ENCODE results near the gene CNTD1.

DNA sequence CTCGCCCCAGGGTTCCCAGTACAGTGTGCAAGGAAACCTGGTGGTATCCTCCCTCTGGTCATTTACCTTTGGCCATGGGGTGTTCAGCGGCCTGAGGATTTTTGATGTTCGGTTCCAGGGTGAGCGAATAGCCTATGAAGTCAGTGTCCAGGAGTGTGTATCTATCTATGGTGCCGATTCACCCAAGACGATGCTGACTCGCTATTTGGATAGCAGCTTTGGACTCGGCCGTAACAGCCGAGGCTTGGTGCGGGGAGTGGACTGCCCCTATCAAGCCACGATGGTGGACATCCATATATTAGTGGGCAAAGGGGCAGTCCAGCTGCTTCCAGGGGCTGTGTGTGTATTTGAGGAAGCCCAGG, 46.9 kb downstream of the CNTD1 start:
- TF ChIP-seq ZNF317 (CRISPR knock-in tag; IDR thresholded peaks at IDR 0.05; ENCODE audit: borderline replicate concordance, low read depth) = no peak
- TF ChIP-seq, protein P1, sequence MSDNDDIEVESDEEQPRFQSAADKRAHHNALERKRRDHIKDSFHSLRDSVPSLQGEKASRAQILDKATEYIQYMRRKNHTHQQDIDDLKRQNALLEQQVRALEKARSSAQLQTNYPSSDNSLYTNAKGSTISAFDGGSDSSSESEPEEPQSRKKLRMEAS (CRISPR knock-in tag; IDR thresholded peaks at IDR 0.05) = no peak
- TF ChIP-seq, protein P2, sequence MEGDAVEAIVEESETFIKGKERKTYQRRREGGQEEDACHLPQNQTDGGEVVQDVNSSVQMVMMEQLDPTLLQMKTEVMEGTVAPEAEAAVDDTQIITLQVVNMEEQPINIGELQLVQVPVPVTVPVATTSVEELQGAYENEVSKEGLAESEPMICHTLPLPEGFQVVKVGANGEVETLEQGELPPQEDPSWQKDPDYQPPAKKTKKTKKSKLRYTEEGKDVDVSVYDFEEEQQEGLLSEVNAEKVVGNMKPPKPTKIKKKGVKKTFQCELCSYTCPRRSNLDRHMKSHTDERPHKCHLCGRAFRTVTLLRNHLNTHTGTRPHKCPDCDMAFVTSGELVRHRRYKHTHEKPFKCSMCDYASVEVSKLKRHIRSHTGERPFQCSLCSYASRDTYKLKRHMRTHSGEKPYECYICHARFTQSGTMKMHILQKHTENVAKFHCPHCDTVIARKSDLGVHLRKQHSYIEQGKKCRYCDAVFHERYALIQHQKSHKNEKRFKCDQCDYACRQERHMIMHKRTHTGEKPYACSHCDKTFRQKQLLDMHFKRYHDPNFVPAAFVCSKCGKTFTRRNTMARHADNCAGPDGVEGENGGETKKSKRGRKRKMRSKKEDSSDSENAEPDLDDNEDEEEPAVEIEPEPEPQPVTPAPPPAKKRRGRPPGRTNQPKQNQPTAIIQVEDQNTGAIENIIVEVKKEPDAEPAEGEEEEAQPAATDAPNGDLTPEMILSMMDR (IDR thresholded peaks at IDR 0.05) = no peak
- TF ChIP-seq, protein P3, sequence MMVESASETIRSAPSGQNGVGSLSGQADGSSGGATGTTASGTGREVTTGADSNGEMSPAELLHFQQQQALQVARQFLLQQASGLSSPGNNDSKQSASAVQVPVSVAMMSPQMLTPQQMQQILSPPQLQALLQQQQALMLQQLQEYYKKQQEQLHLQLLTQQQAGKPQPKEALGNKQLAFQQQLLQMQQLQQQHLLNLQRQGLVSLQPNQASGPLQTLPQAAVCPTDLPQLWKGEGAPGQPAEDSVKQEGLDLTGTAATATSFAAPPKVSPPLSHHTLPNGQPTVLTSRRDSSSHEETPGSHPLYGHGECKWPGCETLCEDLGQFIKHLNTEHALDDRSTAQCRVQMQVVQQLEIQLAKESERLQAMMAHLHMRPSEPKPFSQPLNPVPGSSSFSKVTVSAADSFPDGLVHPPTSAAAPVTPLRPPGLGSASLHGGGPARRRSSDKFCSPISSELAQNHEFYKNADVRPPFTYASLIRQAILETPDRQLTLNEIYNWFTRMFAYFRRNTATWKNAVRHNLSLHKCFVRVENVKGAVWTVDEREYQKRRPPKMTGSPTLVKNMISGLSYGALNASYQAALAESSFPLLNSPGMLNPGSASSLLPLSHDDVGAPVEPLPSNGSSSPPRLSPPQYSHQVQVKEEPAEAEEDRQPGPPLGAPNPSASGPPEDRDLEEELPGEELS (CRISPR knock-in tag; IDR thresholded peaks at IDR 0.05) = no peak
- TF ChIP-seq NR2C2 (CRISPR knock-in tag; IDR thresholded peaks at IDR 0.05) = no peak

All from WTC11 (cell line).